GM12878 (cell line): ENCODE data around the gene FAM13C. TPM values are rescaled to one million over a fixed set of nuclear protein-coding genes. Genes with fewer than 3 reads are reported as not detected.

Experiments used
- ATAC-seq: fragments of 200-7000 bp; cut with Tn5 transposase; 3 replicates; pipeline ENCODE4 v1.9.1; 2020; ENCODE audit warnings: mild to moderate bottlenecking, moderate library complexity
- BruUV-seq: library from RNA; stranded (reverse); fragments of 400-500 nt; replicated peaks from 2 replicates; lab custom pipeline; 2021; lab: Mats Ljungman, UMichigan
- CTCF ChIA-PET: fragments of 300-600 bp; sonication (Branson Sonifier 250); formaldehyde crosslinking; extraction: SDS; loops from one replicate; lab custom pipeline; 2021; ENCODE audit warnings: inconsistent platforms; lab: Yijun Ruan, JAX
- POLR2A ChIA-PET: fragments of 350-600 bp; formaldehyde crosslinking; extraction: SDS; loops from one replicate; lab custom pipeline; 2021; ENCODE audit warnings: inconsistent platforms; lab: Charles Lee
- RAD21 ChIA-PET: fragments of 300-600 bp; sonication (Branson Sonifier 250); formaldehyde crosslinking; loops from one replicate; lab custom pipeline; 2023; ENCODE audit warnings: antibody characterized with exemption; ENCODE audit not compliant: unreplicated experiment; lab: Charles Lee
- SMC1A ChIA-PET: fragments of 300-600 bp; sonication (Branson Sonifier 250); formaldehyde crosslinking; loops from one replicate; lab custom pipeline; 2023; ENCODE audit not compliant: unreplicated experiment, uncharacterized antibody; lab: Charles Lee
- DNase-seq: peaks from one replicate; pipeline ENCODE4 v3.0.0-alpha.2; 2011; ENCODE audit warnings: low read depth, low spot score
- FAIRE-seq: peaks from 3 replicates; lab custom pipeline; 2011; peaks lifted over from hg19 to GRCh38; lab: Jason Lieb, UNC
- H2AFZ ChIP-seq: 2 replicates; pipeline ENCODE4 v1.6.0; 2011; ENCODE audit warnings: low read depth, low read length, control low read depth; ENCODE audit not compliant: control insufficient read depth
- H3K27ac ChIP-seq: 2 replicates; pipeline ENCODE4 v1.5.1; 2011; ENCODE audit warnings: control low read depth; ENCODE audit not compliant: control insufficient read depth, insufficient read depth
- H3K27me3 ChIP-seq, 2 experiments: replicated peaks in 1 of 2; 2 replicates each; pipeline versions ENCODE4 v1.6.0 to v1.6.1; 2011; ENCODE audit warnings: low read length in 1 of 2; ENCODE audit not compliant: control insufficient read depth in 2 of 2, insufficient read depth in 2 of 2
- H3K36me3 ChIP-seq, 2 experiments: 2 replicates each; pipeline ENCODE4 v1.5.1; 2011; ENCODE audit warnings: low read length in 1 of 2; ENCODE audit not compliant: control insufficient read depth in 2 of 2, insufficient read depth in 2 of 2
- H3K4me1 ChIP-seq: 2 replicates; pipeline ENCODE4 v1.6.1; 2011; ENCODE audit warnings: mild to moderate bottlenecking, low read length, moderate library complexity, mixed read lengths; ENCODE audit not compliant: control insufficient read depth, insufficient read depth
- H3K4me2 ChIP-seq: 2 replicates; pipeline ENCODE4 v1.6.0; 2011; ENCODE audit warnings: control low read depth; ENCODE audit not compliant: control insufficient read depth, insufficient read depth
- H3K4me3 ChIP-seq: fragments of 200-600 bp; sonication (generic); 2 replicates; pipeline ENCODE4 v1.5.1; 2016
- H3K79me2 ChIP-seq: 2 replicates; pipeline ENCODE4 v1.6.0; 2011; ENCODE audit warnings: low read length; ENCODE audit not compliant: control insufficient read depth, insufficient read depth
- H3K9ac ChIP-seq: 2 replicates; pipeline ENCODE4 v1.8.0; 2011; ENCODE audit warnings: low read length, control low read depth, mixed read lengths; ENCODE audit not compliant: control insufficient read depth, insufficient read depth
- H3K9me3 ChIP-seq: replicated peaks from 3 replicates; pipeline ENCODE4 v1.5.1; 2011; ENCODE audit warnings: mild to moderate bottlenecking, low read length; ENCODE audit not compliant: control insufficient read depth, insufficient read depth
- H4K20me1 ChIP-seq: 2 replicates; pipeline ENCODE4 v1.6.0; 2011; ENCODE audit not compliant: control insufficient read depth, insufficient read depth
- CBX5 ChIP-seq: sonication (generic); IDR thresholded peaks from 2 replicates; pipeline ENCODE4 v1.6.1; 2016; ENCODE audit warnings: low read depth, moderate library complexity, mild to moderate bottlenecking, inconsistent platforms
- ELK1 ChIP-seq: IDR thresholded peaks from 2 replicates; pipeline ENCODE4 v1.6.1; 2012; ENCODE audit warnings: low read depth, low read length, improper control_type of control experiment
- MTA3 ChIP-seq: IDR thresholded peaks from 2 replicates; pipeline ENCODE4 v1.6.1; 2012; ENCODE audit warnings: low read length, inconsistent platforms, borderline replicate concordance
- SMAD5 ChIP-seq: IDR thresholded peaks from 2 replicates; pipeline ENCODE4 v1.6.1; 2016; ENCODE audit warnings: antibody characterized with exemption, low read depth
- SREBF1 ChIP-seq: IDR thresholded peaks from 2 replicates; pipeline ENCODE4 v1.6.1; 2012; ENCODE audit warnings: mild to moderate bottlenecking, low read length
- TARDBP ChIP-seq: IDR thresholded peaks from 2 replicates; pipeline ENCODE4 v1.6.1; 2016; ENCODE audit warnings: borderline replicate concordance
- WGBS: methylation state at CpG from one replicate; pipeline ENCODE4 v1.1.6; 2016; ENCODE audit warnings: low lambda C conversion rate; ENCODE audit not compliant: insufficient replicate concordance, insufficient coverage; ENCODE audit errors: missing lambda C conversion rate; 5-methylcytosine and 5-hydroxymethylcytosine counted together
- in situ Hi-C: fragments of 300-500 bp; cut with MboI; formaldehyde crosslinking; loops from 9 replicates; pipeline ENCODE4 v1.14.3; 2018; ENCODE audit warnings: mixed read lengths
- intact Hi-C: fragments of 100-400 bp; cut with micrococcal nuclease; formaldehyde crosslinking; loops from one replicate; pipeline ENCODE4 v1.14.2; 2022; ENCODE audit not compliant: unreplicated experiment
- polyA plus RNA-seq, 11 experiments: library from polyadenylated mRNA; depleted of rRNA in 4 of 11; unstranded in 6 of 11; stranded (reverse) in 5 of 11; fragments of >200 nt; fragmentation: Nextera tagmentation in 4 of 11; fragmentation: Illumina TruSeq in 1 of 11; extraction: Ambion mirVana in 4 of 11; extraction: Trizol in 1 of 11; gene quantifications; 1 replicate in 1 of 11; 2 replicates in 10 of 11; pipeline versions ENCODE4 v1.2.1 to v1.2.3, GENCODE V29; 2011 to 2016; ENCODE audit warnings: inconsistent platforms in 2 of 11, missing spikeins in 2 of 11, low read depth in 1 of 11
- total RNA-seq, 4 experiments: library from RNA; depleted of rRNA in 3 of 4; stranded (reverse); fragments of >200 nt in 3 of 4; fragmentation: Illumina TruSeq in 1 of 4; extraction: Trizol in 1 of 4; gene quantifications; 2 replicates each; pipeline versions ENCODE4 v1.2.1 to v1.2.3, GENCODE V29; 2013 to 2021
- TF ChIP-seq, protein P1 (sequence below): IDR thresholded peaks from 2 replicates; pipeline ENCODE4 v1.6.1; 2012; ENCODE audit warnings: mild to moderate bottlenecking, low read depth, low read length
- TF ChIP-seq, protein P2 (sequence below): IDR thresholded peaks from 2 replicates; pipeline ENCODE4 v1.6.1; 2011; ENCODE audit warnings: low read depth, low read length, improper control_type of control experiment, borderline replicate concordance

Gene FAM13C
- total and polyA plus RNA-seq, 10 of the 15 experiments (the other 5 are each of a cell fraction or from before 2014, with no cell fraction given), result 0.04 to 0.31 (median 0.13) TPM; not detected in 5

DNA sequence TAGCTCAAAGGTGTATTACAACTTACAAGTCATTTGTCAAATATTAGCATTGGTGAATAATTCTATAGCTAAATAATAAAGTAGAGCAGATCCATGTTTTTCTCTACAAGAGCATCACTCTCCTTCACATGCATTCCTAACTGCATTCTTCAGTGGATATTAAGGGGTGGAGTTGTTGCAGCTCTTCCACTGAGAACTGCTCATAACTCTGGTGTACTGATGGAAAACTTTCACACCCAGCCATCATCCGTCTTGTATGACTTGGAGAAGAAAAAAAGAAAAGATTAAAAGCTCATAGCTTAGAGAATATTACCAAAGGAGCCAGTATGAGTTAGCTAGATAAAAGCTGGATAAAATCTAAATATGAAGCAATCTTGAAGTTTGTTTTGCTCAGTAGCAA is 10.2 kb upstream of the FAM13C start (continued):
- TF ChIP-seq ELK1 (no peak), SMAD5 (no peak), MTA3 (no peak)
- TF ChIP-seq, protein P1, sequence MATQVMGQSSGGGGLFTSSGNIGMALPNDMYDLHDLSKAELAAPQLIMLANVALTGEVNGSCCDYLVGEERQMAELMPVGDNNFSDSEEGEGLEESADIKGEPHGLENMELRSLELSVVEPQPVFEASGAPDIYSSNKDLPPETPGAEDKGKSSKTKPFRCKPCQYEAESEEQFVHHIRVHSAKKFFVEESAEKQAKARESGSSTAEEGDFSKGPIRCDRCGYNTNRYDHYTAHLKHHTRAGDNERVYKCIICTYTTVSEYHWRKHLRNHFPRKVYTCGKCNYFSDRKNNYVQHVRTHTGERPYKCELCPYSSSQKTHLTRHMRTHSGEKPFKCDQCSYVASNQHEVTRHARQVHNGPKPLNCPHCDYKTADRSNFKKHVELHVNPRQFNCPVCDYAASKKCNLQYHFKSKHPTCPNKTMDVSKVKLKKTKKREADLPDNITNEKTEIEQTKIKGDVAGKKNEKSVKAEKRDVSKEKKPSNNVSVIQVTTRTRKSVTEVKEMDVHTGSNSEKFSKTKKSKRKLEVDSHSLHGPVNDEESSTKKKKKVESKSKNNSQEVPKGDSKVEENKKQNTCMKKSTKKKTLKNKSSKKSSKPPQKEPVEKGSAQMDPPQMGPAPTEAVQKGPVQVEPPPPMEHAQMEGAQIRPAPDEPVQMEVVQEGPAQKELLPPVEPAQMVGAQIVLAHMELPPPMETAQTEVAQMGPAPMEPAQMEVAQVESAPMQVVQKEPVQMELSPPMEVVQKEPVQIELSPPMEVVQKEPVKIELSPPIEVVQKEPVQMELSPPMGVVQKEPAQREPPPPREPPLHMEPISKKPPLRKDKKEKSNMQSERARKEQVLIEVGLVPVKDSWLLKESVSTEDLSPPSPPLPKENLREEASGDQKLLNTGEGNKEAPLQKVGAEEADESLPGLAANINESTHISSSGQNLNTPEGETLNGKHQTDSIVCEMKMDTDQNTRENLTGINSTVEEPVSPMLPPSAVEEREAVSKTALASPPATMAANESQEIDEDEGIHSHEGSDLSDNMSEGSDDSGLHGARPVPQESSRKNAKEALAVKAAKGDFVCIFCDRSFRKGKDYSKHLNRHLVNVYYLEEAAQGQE, result no peak
- TF ChIP-seq, all 136 proteins: peak for 0

- Histone ChIP-seq H3K79me2 (no peaks in the 10 kb centered on the region), H3K4me1 (no peaks in the 10 kb centered on the region), H2AFZ (no peak overlapping the region), H3K36me3 (no peaks in the 10 kb centered on the region), H3K9me3 (no peaks in the 10 kb centered on the region), H3K4me2 (no peak overlapping the region), H3K4me3 (no peak overlapping the region), H4K20me1 (no peaks in the 10 kb centered on the region), H3K9ac (no peak overlapping the region), H3K27me3 (peaks cover 3 to 4% of the 10 kb centered on the region in 2 experiments; a peak in 2 of 4 replicates), H3K27ac (no peak overlapping the region)
- intact Hi-C loops, result no loop called here
- DNase-seq (no peak), FAIRE-seq (no peak), ATAC-seq (no peak)
- WGBS, result 47% methylated on average over 3 of the region's 3 CpGs
- in situ Hi-C loops, result no loop called here
- no peak for TF ChIP-seq SREBF1
- TF ChIP-seq CBX5, result no peak
- TF ChIP-seq, protein P2, sequence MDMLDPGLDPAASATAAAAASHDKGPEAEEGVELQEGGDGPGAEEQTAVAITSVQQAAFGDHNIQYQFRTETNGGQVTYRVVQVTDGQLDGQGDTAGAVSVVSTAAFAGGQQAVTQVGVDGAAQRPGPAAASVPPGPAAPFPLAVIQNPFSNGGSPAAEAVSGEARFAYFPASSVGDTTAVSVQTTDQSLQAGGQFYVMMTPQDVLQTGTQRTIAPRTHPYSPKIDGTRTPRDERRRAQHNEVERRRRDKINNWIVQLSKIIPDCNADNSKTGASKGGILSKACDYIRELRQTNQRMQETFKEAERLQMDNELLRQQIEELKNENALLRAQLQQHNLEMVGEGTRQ, result no peak
- TF ChIP-seq TARDBP, result no peak
- ChIA-PET POLR2A (no interaction called here), SMC1A (interaction anchor here (1.0 kb wide), 1 partner anchor 20 kb away, joined by 3 read pairs; no protein-coding TSS in a partner anchor), CTCF (no interaction called here), RAD21 (no interaction called here)
- BruUV-seq, result no TSS peak
Measured at GRCh38 chr10:59366290-59366689, 3.9 kb upstream of the FAM13C start.
